CD8-positive, alpha-beta memory T cell (primary cell): ENCODE measurements around the gene ENHO. TPM values are rescaled to one million over a fixed set of nuclear protein-coding genes. Genes with fewer than 3 reads are reported as not detected.

ENCODE experiments used
- CTCF ChIA-PET: fragments of 350-600 bp; sonication (Branson Sonifier 250); formaldehyde crosslinking; loops from one replicate; lab custom pipeline; 2021; ENCODE audit warnings: antibody characterized with exemption; lab: Charles Lee
- POLR2A ChIA-PET: fragments of 350-600 bp; sonication (Branson Sonifier 250); formaldehyde crosslinking; loops from one replicate; lab custom pipeline; 2021; ENCODE audit warnings: antibody characterized with exemption; lab: Charles Lee
- DNase-seq, 5 donors: peaks; one replicate each; pipeline versions ENCODE4 v3.0.0 to v3.0.0-alpha.2; 2020 to 2022; ENCODE audit warnings: mixed read lengths in 1 of 5
- H3K27ac ChIP-seq: one replicate; pipeline ENCODE4 v1.7.0; 2013; ENCODE audit warnings: low read depth, mild to moderate bottlenecking, low read length, moderate library complexity
- H3K27me3 ChIP-seq: 2 replicates; pipeline ENCODE4 v1.7.0; 2013; ENCODE audit warnings: low read length, mild to moderate bottlenecking; ENCODE audit not compliant: insufficient read depth, poor library complexity, severe bottlenecking
- H3K36me3 ChIP-seq: 2 replicates; pipeline ENCODE4 v1.7.0; 2013; ENCODE audit warnings: mild to moderate bottlenecking, low read length, moderate library complexity; ENCODE audit not compliant: insufficient read depth
- H3K4me1 ChIP-seq: 2 replicates; pipeline ENCODE4 v1.7.0; 2013; ENCODE audit warnings: mild to moderate bottlenecking, low read length, moderate library complexity; ENCODE audit not compliant: insufficient read depth
- H3K4me3 ChIP-seq: 2 replicates; pipeline ENCODE4 v1.7.0; 2013; ENCODE audit warnings: mild to moderate bottlenecking, low read length
- H3K9me3 ChIP-seq: 2 replicates; pipeline ENCODE4 v1.7.0; 2013; ENCODE audit warnings: mild to moderate bottlenecking, low read length
- H3K27ac Mint-ChIP-seq, 8 donors: one replicate each; pipeline ENCODE4 v1.8.0; 2020 to 2021; ENCODE audit warnings: mixed read lengths in 8 of 8, mild to moderate bottlenecking in 6 of 8, inconsistent platforms in 3 of 8, moderate library complexity in 3 of 8
- H3K27me3 Mint-ChIP-seq, 2 donors: one replicate each; pipeline ENCODE4 v1.8.0; 2020 to 2021; ENCODE audit warnings: mixed read lengths in 2 of 2, mild to moderate bottlenecking in 1 of 2, moderate library complexity in 1 of 2
- H3K36me3 Mint-ChIP-seq, 3 donors: one replicate each; pipeline ENCODE4 v1.8.0; 2020 to 2021; ENCODE audit warnings: mixed read lengths in 3 of 3, inconsistent platforms in 1 of 3, mild to moderate bottlenecking in 1 of 3
- H3K4me1 Mint-ChIP-seq, 3 donors: one replicate each; pipeline ENCODE4 v1.8.0; 2020 to 2021; ENCODE audit warnings: mixed read lengths in 3 of 3, inconsistent platforms in 1 of 3, mild to moderate bottlenecking in 1 of 3
- H3K4me3 Mint-ChIP-seq, 7 donors: one replicate each; pipeline ENCODE4 v1.8.0; 2020 to 2021; ENCODE audit warnings: mixed read lengths in 7 of 7, mild to moderate bottlenecking in 6 of 7, moderate library complexity in 4 of 7, inconsistent platforms in 2 of 7
- H3K9me3 Mint-ChIP-seq, 5 donors: one replicate each; pipeline ENCODE4 v1.8.0; 2020 to 2022; ENCODE audit warnings: mixed read lengths in 5 of 5, mild to moderate bottlenecking in 3 of 5, moderate library complexity in 2 of 5, inconsistent platforms in 1 of 5
- polyA plus RNA-seq: library from polyadenylated mRNA; unstranded; fragments of 300-500 nt; fragmentation: Illumina TruSeq; gene quantifications from one replicate; pipeline ENCODE4 v1.2.3, GENCODE V29; 2021
- total RNA-seq, 2 experiments: library from RNA; stranded (reverse); gene quantifications; one replicate each; pipeline ENCODE4 v1.2.3, GENCODE V29; 2021

Gene ENHO
- total and polyA plus RNA-seq, 3 experiments from 2014 or later: 0.35 to 0.39 TPM; not detected in 1

DNA sequence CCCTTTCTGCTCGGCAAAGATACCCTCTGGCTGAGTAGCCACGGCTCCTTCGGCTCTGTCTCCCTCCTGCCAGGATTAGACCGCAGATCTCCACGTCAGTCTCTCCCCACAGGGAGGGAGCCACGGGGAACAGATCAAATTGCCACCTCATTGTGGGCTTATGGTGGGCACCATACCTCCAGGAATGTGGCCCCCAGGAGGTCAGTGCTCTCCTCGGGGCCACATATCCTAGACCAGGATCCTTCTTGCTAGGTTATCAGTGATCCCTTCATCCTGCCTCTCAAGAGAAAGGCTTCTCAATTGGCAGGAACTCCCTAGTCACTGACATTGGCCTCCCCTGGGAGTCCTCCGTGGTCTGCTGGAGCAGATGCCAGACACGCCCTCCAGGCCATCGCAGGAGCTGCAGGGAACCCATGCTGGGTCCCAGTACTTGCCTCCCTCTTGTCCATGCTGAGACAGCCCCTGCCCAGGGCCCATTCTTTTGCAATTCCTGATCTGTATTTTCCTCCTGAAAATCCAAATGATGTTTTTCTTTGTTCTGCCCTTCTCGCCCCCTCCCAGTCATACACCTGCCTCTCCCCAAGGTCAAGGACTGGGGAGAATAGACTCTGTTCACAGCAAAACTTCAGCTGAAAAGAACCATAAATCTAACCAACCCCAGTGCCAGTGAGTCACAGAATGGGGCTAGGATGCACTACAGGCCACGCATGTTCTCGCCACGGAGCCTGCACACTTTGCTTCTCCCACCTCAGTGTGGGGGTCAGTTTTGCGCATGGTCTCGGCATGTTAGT is 31.6 kb upstream of the ENHO start:
- H3K27me3 ChIP-seq: peaks cover 4% of the 10 kb centered on the region
- no peaks in the 10 kb centered on the region for H3K36me3 ChIP-seq
- H3K9me3 ChIP-seq: no peaks in the 10 kb centered on the region
- H3K4me1 ChIP-seq: no peaks in the 10 kb centered on the region
- H3K4me3 ChIP-seq: no peak overlapping the region
- no peak overlapping the region for H3K27ac ChIP-seq
- Mint-ChIP-seq H3K4me1 (no peaks in the 10 kb centered on the region), H3K9me3 (no peaks in the 10 kb centered on the region), H3K36me3 (no peaks in the 10 kb centered on the region), H3K27me3 (peaks cover 13 to 41% of the 10 kb centered on the region in 2 donors), H3K4me3 (no peak overlapping the region), H3K27ac (no peak overlapping the region)
- DNase-seq: no peak
- CTCF ChIA-PET: no interaction called here
- POLR2A ChIA-PET: no interaction called here

DNA sequence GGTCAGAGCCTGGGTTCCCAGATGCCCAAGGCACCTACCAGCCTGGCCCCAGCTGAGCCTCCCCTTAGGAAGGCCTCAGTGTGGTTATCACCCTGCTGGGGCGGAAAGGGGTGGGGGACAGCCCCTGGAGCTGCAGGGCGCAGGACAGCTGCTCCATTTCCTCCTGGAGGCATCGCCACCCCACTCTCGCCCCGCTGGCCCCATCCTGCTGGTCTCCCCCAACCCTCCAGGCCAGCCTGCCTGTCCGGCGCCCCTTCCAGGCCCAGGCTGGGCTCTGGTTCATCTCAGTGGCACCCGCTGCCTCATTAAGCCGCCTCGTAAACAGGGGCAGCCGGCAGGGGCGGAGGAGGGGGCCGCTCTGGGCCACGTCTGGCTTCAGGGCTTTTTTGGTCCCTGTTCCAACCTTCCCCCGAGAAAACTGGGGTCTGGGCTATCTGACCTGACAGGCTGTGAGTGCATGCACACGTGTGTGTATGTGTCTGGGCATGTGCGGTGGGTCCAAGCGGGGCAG is 30.8 kb upstream of the ENHO start:
- H3K4me1 Mint-ChIP-seq: no peaks in the 10 kb centered on the region
- CTCF ChIA-PET: no interaction called here
- no peak overlapping the region for H3K27ac ChIP-seq
- H3K9me3 ChIP-seq: no peaks in the 10 kb centered on the region
- H3K36me3 ChIP-seq: no peaks in the 10 kb centered on the region
- H3K36me3 Mint-ChIP-seq: no peaks in the 10 kb centered on the region
- no peak for DNase-seq
- H3K27ac Mint-ChIP-seq: no peak overlapping the region
- no peak overlapping the region for H3K4me3 Mint-ChIP-seq
- POLR2A ChIA-PET: no interaction called here
- H3K9me3 Mint-ChIP-seq: no peaks in the 10 kb centered on the region
- H3K4me1 ChIP-seq: no peaks in the 10 kb centered on the region
- H3K4me3 ChIP-seq: no peak overlapping the region
- H3K27me3 ChIP-seq: peaks cover 4% of the 10 kb centered on the region
- peaks cover 13 to 35% of the 10 kb centered on the region in 2 donors for H3K27me3 Mint-ChIP-seq

DNA sequence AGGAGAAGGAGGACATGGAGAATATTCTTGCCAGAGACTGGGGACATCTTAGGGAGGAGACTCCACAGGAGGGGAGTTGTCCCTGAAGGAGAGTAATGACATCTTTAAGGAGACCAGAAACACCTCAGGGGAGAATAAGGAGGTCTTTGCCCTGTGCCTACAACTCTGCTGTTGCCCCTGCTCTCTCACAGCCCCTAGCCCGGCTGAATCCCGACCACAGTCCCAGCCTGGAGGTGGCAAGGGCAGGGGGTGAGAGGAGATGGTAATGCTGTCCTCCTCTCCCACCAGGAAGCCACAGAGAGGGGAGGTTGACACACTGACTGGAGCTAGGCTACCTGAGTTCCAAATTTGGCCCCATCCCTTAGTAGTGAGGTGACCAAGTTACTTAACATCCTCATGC is 30.2 kb upstream of the ENHO start:
- ChIA-PET CTCF (no interaction called here), POLR2A (no interaction called here)
- H3K27me3 ChIP-seq: peaks cover 4% of the 10 kb centered on the region

GRCh38 chr9:34552606-34552981 is 29.8 kb upstream of the ENHO start:
- no peaks in the 10 kb centered on the region for H3K9me3 Mint-ChIP-seq
- CTCF ChIA-PET: no interaction called here

More for the DNA sequence above, 30.2 kb upstream of the ENHO start:
- Histone ChIP-seq H3K4me3 (no peak overlapping the region), H3K4me1 (no peaks in the 10 kb centered on the region), H3K27ac (no peak overlapping the region), H3K9me3 (no peaks in the 10 kb centered on the region), H3K36me3 (no peaks in the 10 kb centered on the region)
- DNase-seq: no peak
- Mint-ChIP-seq H3K27ac (no peak overlapping the region), H3K4me3 (no peak overlapping the region), H3K4me1 (no peaks in the 10 kb centered on the region), H3K36me3 (no peaks in the 10 kb centered on the region), H3K9me3 (no peaks in the 10 kb centered on the region), H3K27me3 (peaks cover 14 to 36% of the 10 kb centered on the region in 2 donors)

GRCh38 chr9:34551751-34552605 is 29.2 kb upstream of the ENHO start:
- no peaks in the 10 kb centered on the region for H3K9me3 Mint-ChIP-seq
- CTCF ChIA-PET: interaction anchor here (1.3 kb wide), 1 partner anchor 30 kb away, joined by 4 read pairs; no protein-coding TSS in a partner anchor
- no peak overlapping the region for H3K4me3 ChIP-seq
- H3K36me3 Mint-ChIP-seq: no peaks in the 10 kb centered on the region
- no peaks in the 10 kb centered on the region for H3K9me3 ChIP-seq
- no peak overlapping the region for H3K27ac ChIP-seq
- no peak overlapping the region for H3K27ac Mint-ChIP-seq
- H3K4me3 Mint-ChIP-seq: no peak overlapping the region
- POLR2A ChIA-PET: no interaction called here
- no peaks in the 10 kb centered on the region for H3K27me3 ChIP-seq
- no peaks in the 10 kb centered on the region for H3K4me1 ChIP-seq
- H3K27me3 Mint-ChIP-seq: peaks cover 12 to 29% of the 10 kb centered on the region in 2 donors
- no peaks in the 10 kb centered on the region for H3K4me1 Mint-ChIP-seq
- H3K36me3 ChIP-seq: no peaks in the 10 kb centered on the region
- DNase-seq: no peak

More at GRCh38 chr9:34552606-34552981, 29.8 kb upstream of the ENHO start:
- H3K9me3 ChIP-seq: no peaks in the 10 kb centered on the region
- DNase-seq: no peak
- H3K36me3 ChIP-seq: no peaks in the 10 kb centered on the region
- Mint-ChIP-seq H3K27ac (peak overlapping the region in 1 of 8 donors; percentile 44), H3K4me3 (no peak overlapping the region), H3K36me3 (no peaks in the 10 kb centered on the region), H3K27me3 (peaks cover 14 to 33% of the 10 kb centered on the region in 2 donors), H3K4me1 (no peaks in the 10 kb centered on the region)
- H3K4me3 ChIP-seq: no peak overlapping the region
- POLR2A ChIA-PET: no interaction called here
- H3K27ac ChIP-seq: no peak overlapping the region
- H3K27me3 ChIP-seq: peaks cover 3% of the 10 kb centered on the region
- no peaks in the 10 kb centered on the region for H3K4me1 ChIP-seq

DNA sequence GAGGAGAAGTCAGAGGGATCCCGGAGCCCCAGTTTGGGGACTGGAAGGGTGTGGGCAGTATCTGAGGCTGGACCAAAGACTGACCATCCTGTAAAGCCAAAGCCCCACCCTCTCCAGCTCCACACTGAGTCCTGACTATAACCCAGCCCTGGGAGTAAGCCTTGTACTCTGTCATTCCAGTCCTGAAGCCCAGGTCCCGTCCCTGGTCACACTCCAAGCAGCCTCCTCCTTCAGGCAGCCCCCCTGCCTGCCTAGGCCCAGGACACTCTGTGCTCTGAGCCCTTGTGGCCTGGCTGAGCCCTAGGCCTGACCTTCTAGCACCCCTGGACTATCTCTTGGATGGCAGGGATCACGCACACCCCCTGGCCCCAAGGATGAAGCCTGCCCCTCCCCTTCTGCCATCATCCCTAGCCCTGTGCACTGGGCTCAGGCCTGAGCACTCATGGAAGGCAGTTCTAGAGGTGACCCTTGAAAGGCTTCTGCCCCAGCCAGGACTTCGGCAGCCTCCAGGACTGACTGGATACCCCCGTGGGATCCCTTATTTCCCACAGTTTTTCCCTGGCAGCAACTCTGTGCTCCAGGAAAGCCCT is 28.0 kb upstream of the ENHO start:
- no peak overlapping the region for H3K27ac ChIP-seq
- DNase-seq: no peak
- CTCF ChIA-PET: interaction anchor here (1.3 kb wide), 1 partner anchor 31 kb away, joined by 4 read pairs; no protein-coding TSS in a partner anchor
- H3K4me3 Mint-ChIP-seq: no peak overlapping the region
- no peaks in the 10 kb centered on the region for H3K9me3 Mint-ChIP-seq
- H3K27me3 ChIP-seq: no peaks in the 10 kb centered on the region
- H3K36me3 Mint-ChIP-seq: no peaks in the 10 kb centered on the region
- H3K36me3 ChIP-seq: no peaks in the 10 kb centered on the region
- H3K9me3 ChIP-seq: no peaks in the 10 kb centered on the region
- H3K4me3 ChIP-seq: no peak overlapping the region
- no peaks in the 10 kb centered on the region for H3K4me1 Mint-ChIP-seq
- peaks cover 11 to 28% of the 10 kb centered on the region in 2 donors for H3K27me3 Mint-ChIP-seq
- no peak overlapping the region for H3K27ac Mint-ChIP-seq
- H3K4me1 ChIP-seq: no peaks in the 10 kb centered on the region
- POLR2A ChIA-PET: no interaction called here

- H3K4me1 Mint-ChIP-seq: no peaks in the 10 kb centered on the region
- H3K9me3 Mint-ChIP-seq: no peaks in the 10 kb centered on the region
- H3K27ac Mint-ChIP-seq: no peak overlapping the region
- Histone ChIP-seq H3K9me3 (no peaks in the 10 kb centered on the region), H3K4me3 (no peak overlapping the region), H3K27ac (no peak overlapping the region), H3K36me3 (no peaks in the 10 kb centered on the region), H3K4me1 (no peaks in the 10 kb centered on the region), H3K27me3 (no peaks in the 10 kb centered on the region)
- peaks cover 11 to 31% of the 10 kb centered on the region in 2 donors for H3K27me3 Mint-ChIP-seq
- ChIA-PET CTCF (no interaction called here), POLR2A (no interaction called here)
- H3K4me3 Mint-ChIP-seq: no peak overlapping the region
- no peaks in the 10 kb centered on the region for H3K36me3 Mint-ChIP-seq
- DNase-seq: no peak
Measured at GRCh38 chr9:34550016-34550680, 27.4 kb upstream of the ENHO start.
